Urinary bladder (tissue), 4 donors: ENCODE measurements around the gene JAKMIP3. TPM values are rescaled to one million over a fixed set of nuclear protein-coding genes. Genes with fewer than 3 reads are reported as not detected.

ENCODE experiments used
- DNase-seq: peaks from one replicate; pipeline ENCODE4 v3.0.0-alpha.2; 2015; ENCODE audit errors: extremely low spot score
- H3K27ac ChIP-seq: one replicate; pipeline ENCODE4 v1.5.1; 2013; ENCODE audit warnings: low read depth, mild to moderate bottlenecking, moderate library complexity
- H3K36me3 ChIP-seq: one replicate; pipeline ENCODE4 v1.6.1; 2013; ENCODE audit warnings: mild to moderate bottlenecking, moderate library complexity; ENCODE audit not compliant: insufficient read depth
- H3K4me1 ChIP-seq: one replicate; pipeline ENCODE4 v1.6.1; 2013; ENCODE audit warnings: mild to moderate bottlenecking, moderate library complexity; ENCODE audit not compliant: insufficient read depth
- H3K4me3 ChIP-seq: one replicate; pipeline ENCODE4 v1.5.1; 2013; ENCODE audit warnings: low read depth, low read length
- WGBS: extraction: QIAGEN DNeasy Blood & Tissue Kit; methylation state at CpG from one replicate; pipeline ENCODE4 v1.1.7; 2013; 5-methylcytosine and 5-hydroxymethylcytosine counted together
- polyA plus RNA-seq: library from polyadenylated mRNA; stranded (reverse); fragments of 200-250 nt; gene quantifications from one replicate; pipeline ENCODE4 v1.2.3, GENCODE V29; 2013
- total RNA-seq: library from RNA; depleted of rRNA; stranded (reverse); fragments of >200 nt; gene quantifications from one replicate; pipeline ENCODE4 v1.2.3, GENCODE V29; 2014
- donor health status: healthy with polysubstance abuse.
- donor health status: healthy.

Gene JAKMIP3
- total and polyA plus RNA-seq, 2 donors = 0.37 to 1.5 TPM

DNA sequence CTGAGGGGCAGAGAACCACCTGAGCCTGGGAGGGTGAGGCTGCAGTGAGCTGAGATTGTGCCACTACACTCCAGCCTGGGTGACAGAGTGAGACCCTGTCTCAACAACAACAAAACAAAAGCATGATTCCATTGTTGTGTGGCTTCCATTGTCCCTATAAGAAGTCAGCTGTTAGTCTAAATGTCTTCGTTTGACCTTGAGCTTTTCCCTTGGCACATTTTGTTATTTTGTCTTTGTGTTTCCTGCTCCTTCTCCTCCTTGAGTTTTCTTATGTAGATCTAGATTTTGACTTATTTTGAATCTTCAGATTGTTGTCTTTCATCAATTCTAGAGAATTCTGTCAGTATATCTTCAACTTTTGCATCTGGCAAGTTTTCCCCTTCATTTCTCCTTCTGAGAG, 13.6 kb upstream of the JAKMIP3 start:
- no peaks in the 10 kb centered on the region for H3K36me3 ChIP-seq
- no peak overlapping the region for H3K27ac ChIP-seq
- no peak overlapping the region for H3K4me3 ChIP-seq
- 92% methylated on average over 1 of the region's 1 CpG for WGBS
- no peaks in the 10 kb centered on the region for H3K4me1 ChIP-seq
- DNase-seq = no peak

DNA sequence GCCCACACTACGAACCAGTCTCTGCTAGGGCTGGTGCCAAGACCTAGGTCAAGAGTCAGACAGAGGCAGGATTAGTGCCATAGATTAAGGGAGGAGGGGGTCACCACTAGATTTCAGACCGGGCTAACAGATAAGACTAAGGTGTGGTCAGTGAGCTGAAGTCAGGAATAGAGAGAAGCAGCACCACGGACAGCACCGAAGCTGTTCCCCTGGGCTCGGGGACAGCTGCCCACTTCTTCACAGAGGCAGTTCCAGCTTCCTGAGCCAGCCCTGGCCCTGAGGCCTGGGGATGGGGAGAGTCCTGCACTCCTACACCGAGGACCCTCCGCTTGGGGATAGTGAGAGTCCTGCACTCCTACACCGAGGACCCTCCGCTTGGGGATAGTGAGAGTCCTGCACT, 11.2 kb upstream of the JAKMIP3 start:
- Histone ChIP-seq H3K4me3 (no peak overlapping the region), H3K36me3 (no peaks in the 10 kb centered on the region), H3K4me1 (no peaks in the 10 kb centered on the region), H3K27ac (no peak overlapping the region)
- no peak for DNase-seq
- WGBS = 47% methylated on average over 9 of the region's 9 CpGs

DNA sequence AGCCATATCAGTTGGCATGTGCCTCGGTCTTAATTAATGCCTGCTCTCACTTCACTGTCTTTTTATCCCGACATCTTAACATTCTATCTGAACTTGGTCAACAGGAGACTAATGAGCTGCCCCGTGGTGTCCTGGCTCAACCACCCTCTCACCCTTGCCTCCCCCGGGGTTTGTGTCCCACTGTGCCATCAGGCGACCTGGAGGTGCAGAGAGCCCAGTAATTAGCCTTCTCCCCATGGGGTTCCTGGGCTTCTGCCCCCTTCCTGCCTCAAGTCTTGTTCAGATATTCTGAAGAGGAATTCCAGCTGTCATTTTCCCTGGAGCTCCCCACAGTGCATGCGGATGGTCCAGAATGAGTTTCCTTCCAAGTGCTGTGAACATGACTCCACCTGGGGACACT, 10.1 kb upstream of the JAKMIP3 start:
- no peaks in the 10 kb centered on the region for H3K4me1 ChIP-seq
- no peaks in the 10 kb centered on the region for H3K36me3 ChIP-seq
- DNase-seq = no peak
- H3K27ac ChIP-seq = no peak overlapping the region
- H3K4me3 ChIP-seq = no peak overlapping the region
- WGBS = 75% methylated on average over 6 of the region's 6 CpGs

DNA sequence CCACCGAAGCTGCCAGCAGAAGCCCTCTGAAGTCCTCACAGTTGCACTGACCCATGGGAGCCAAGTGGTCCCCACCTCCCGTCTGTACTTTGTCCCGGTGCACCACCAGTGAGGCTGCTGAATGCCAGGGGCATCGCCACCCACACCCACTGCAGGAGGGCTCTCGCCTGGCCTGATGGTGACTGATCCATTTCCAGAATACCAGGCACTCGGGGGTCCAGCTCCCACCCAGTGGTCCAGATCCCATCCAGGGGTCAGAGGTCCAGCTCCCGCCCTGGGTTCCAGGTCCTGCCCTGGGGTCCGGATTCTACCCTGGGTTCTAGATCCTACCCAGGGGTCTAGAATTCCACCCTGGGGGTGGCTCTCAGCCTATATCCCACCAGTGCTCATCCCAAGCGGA, 9.1 kb upstream of the JAKMIP3 start:
- Histone ChIP-seq H3K36me3 (no peaks in the 10 kb centered on the region), H3K4me1 (no peaks in the 10 kb centered on the region), H3K4me3 (no peak overlapping the region), H3K27ac (no peak overlapping the region)
- no peak for DNase-seq
- WGBS = 93% methylated on average over 9 of the region's 9 CpGs

DNA sequence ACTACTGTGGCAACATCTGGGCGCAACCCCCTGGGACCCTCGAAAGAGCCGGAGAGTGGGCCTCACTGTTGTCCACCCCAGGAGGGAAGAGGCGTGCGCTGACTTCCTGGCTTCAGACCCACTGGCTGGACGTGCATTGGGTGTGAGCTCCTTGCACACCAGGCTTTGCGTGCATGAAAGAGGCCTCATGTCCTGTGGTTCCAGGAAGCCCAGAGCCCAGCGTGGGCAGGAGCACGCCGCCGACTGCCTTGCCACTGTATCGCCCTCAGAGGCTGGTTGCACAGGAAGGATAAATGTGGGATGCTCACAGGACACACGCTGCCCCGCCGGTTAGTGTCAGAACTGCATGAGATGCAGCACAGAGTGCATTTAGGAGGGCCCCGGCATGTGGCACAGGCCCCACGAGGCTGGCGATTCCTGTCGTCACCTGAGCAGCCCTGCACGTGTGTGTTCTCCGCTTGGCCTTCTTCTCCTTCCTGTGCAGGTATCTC, 8.5 kb upstream of the JAKMIP3 start:
- no peak for DNase-seq
- Histone ChIP-seq H3K4me1 (no peaks in the 10 kb centered on the region), H3K27ac (no peak overlapping the region), H3K4me3 (no peak overlapping the region), H3K36me3 (no peaks in the 10 kb centered on the region)
- 85% methylated on average over 21 of the region's 21 CpGs for WGBS

DNA sequence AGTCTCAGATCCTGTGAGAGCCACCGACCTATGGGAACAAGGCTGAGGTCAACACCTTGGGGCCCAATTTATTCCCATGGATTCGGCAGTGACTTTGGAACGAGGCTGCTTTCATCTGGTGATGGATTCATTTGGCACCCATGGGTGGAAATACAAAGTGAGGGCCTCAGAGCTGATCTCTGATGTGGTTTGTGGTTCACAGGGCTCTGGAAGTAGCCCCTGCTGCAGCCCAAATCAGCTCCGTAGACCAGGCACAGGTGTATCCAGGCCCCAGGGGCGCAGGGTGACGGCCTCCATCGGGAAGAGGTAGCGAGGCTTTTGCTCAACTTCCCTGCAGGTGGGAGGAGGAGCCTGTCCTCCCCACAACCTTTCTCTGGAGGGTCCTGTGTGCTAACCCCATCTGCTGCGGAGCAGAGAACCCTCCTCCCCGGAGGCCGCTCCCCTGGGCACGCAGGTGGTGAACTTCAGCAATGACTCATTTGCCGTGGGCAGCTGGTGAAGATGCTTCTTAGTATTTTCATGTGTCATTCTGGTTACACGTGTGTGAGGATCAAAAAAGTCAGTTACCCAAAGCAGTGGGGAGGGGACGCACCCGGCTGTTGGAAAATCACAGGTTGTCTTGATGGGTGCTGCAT, 7.5 kb upstream of the JAKMIP3 start:
- 82% methylated on average over 16 of the region's 16 CpGs for WGBS
- no peak overlapping the region for H3K4me3 ChIP-seq
- no peaks in the 10 kb centered on the region for H3K4me1 ChIP-seq
- no peaks in the 10 kb centered on the region for H3K36me3 ChIP-seq
- H3K27ac ChIP-seq = no peak overlapping the region
- DNase-seq = no peak

DNA sequence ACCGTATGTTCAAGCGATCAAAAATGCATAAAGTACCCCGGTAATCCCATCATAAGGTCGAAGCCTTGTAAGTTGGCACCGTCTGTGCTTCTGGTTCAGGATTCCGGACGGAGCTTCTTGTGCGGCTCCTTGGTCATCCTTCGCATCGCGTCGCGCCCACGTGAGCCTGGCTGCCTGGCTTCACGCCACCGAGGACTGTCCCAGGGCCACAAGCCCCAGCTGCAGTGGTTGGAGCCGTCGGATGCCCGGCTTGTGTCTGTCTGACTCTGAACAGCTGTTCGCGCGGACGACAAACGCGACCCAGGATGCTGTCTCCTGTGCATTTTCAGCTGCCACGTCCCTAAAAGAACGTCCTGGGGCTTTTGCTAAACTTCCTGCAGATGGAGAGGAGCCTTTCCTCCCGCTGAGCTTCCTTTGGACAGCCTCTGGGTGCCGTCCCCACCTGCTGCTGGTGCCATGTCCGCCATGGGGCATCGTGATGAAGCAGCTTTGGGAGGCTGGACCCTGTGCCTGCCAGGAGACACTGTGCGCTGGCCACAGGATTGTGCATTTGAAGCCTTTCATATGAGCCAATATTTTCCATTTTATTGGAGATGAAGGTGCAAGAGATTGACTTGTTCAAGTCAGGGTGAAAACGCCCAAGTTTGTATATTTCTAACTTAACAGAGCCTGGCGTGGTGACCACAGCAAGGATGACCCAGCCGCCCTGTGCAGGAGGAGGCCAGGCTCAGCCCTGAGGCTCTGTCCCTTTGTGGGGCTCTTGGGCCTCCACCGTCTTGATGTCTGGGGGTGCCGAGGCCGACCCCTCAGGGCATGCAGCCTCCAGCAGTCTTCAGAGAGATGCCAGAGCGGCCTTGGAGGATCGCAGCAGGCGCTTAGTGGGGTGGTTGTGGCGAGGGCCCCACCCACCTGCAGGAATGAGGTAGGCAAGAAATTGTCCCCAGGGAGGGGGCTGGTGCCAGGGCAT, 6.7 kb upstream of the JAKMIP3 start:
- no peak for DNase-seq
- Histone ChIP-seq H3K4me3 (no peak overlapping the region), H3K36me3 (no peaks in the 10 kb centered on the region), H3K27ac (no peak overlapping the region), H3K4me1 (no peaks in the 10 kb centered on the region)
- WGBS = 81% methylated on average over 42 of the region's 42 CpGs

DNA sequence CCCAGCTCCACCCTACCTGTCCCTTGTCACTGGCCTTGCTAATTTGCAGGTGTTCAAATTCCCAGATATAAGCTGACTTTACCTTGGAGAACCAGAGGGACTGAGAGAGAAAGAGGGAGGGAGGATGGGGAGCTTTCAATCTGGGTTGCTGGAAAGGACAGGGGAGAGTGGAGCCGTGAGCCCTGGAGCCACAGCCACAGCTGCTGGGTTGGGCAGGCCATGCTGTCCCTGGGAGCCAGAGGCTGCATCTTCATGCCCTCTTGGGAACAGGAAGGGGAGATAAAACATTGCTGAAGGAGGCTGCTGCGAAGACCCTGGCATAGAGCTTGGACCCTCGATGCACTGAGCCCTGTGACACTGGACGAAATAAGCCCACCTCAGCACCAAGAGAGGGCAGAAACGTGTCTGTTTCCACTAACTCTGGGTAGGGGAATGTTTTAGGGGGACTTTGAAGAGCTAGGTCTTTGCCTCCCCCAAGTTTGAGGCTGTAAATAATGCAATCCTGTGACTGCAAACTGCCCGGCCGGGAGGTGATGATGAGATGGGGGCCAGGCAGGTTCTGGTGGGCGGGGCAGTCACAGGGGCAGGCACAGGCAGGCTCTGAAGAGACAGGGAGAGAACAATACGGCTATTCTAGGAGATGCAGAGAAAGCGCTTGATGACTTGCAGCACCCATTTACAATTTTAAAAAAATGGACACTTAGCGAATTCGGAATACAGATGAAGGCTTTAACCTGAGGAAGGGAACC, 5.8 kb upstream of the JAKMIP3 start:
- H3K27ac ChIP-seq = no peak overlapping the region
- H3K36me3 ChIP-seq = no peaks in the 10 kb centered on the region
- DNase-seq = no peak
- H3K4me1 ChIP-seq = no peaks in the 10 kb centered on the region
- WGBS = 45% methylated on average over 12 of the region's 12 CpGs
- no peak overlapping the region for H3K4me3 ChIP-seq

DNA sequence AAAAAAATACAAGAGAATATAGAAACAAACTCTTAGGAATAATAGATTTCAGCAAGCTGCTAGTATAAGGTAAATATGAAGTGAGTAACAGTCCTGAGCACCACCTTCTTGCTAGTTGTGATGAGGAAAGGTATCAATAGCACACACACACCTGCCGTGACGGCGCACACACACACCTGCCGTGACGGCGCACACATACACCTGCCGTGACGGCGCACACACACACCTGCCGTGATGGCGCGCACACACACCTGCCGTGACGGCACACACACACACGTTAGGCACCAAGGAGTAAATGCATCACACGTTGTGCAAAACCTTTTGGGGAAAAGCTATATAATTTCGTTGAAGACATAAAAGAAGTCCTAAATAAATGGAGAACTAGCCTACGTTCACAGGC, 4.7 kb upstream of the JAKMIP3 start:
- Histone ChIP-seq H3K27ac (no peak overlapping the region), H3K4me1 (no peaks in the 10 kb centered on the region), H3K4me3 (no peak overlapping the region), H3K36me3 (no peaks in the 10 kb centered on the region)
- no peak for DNase-seq
- WGBS = 95% methylated on average over 18 of the region's 18 CpGs

DNA sequence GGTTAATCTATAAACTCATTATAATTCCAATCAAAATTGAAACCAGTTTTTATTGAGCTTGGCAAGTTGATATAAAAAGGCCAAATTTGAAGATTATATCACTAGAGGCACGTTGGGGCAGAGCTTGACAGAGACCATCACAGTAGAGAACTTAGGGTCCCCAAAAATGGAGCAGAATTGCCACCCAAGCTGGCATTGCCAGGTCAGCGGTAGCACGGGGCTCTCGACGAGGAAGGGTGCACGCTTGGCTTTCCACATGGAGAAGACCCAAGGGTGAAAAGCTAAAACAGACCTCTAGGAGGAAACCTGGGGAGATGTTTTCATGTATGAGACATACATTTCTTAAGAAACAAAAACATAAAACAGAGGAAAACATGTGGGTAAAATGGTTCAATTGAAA, 4.3 kb upstream of the JAKMIP3 start:
- H3K27ac ChIP-seq = no peak overlapping the region
- H3K4me1 ChIP-seq = no peaks in the 10 kb centered on the region
- H3K4me3 ChIP-seq = no peak overlapping the region
- no peaks in the 10 kb centered on the region for H3K36me3 ChIP-seq
- 86% methylated on average over 6 of the region's 6 CpGs for WGBS
- no peak for DNase-seq

DNA sequence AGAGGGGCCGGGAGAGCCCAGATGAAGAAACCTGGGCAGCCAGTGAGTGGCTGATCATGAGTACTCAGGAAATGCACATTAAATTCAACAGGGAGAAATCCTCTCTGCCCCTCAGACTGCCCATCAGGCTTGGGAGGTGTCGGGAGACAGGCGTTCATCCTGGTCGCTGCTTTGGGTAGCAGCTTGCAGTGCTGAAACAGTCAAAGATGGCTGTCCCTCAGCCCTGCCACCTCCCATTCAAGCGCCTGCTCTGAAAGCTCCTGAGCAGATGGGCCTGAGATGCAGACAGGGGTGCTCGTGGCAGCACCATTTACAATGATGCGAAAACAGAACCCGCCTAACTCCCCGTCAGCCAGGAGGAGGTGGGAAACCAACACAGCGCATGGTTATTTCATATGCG, 3.6 kb upstream of the JAKMIP3 start:
- WGBS = 70% methylated on average over 11 of the region's 11 CpGs

DNA sequence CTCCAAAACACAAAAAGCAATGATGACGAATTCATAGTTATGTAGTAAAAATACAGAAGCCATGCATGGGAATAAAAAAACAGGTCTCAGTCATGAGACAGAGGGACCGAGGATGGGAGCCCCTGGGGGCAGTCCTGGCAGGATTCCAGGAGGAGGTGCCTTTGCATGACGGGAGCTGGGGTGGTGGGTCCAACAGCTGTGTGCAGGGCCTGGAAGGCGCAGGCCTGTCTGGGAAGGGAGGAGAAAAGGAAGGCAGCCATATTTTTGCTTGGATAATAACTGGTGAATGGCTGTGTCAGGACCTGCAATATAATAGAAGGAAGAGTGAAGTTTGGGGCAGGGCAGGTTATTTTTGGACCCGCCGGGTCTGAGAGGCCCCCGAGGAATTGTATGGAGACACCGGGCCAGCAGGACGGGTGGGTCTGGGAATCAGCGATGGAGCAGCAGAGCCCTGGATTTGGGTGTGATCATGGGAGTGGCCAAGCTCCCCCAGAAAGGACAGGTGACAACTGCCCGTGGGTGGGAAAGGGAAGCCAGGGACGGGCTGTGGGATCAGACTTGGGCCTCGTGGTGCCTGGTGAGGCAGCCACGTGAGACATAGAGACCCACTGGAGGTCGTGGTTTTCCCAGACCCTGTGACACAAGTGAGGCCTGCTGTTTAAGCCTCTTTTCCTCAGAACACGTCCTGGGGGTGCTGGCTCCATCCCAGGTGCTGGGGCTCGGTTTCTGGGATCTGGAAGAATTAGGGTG, 2.9 kb upstream of the JAKMIP3 start:
- Histone ChIP-seq H3K27ac (no peak overlapping the region), H3K4me1 (no peaks in the 10 kb centered on the region), H3K36me3 (no peaks in the 10 kb centered on the region), H3K4me3 (no peak overlapping the region)
- DNase-seq = no peak
- 74% methylated on average over 17 of the region's 17 CpGs for WGBS

More for the DNA sequence above, 3.6 kb upstream of the JAKMIP3 start:
- no peak for DNase-seq
- Histone ChIP-seq H3K36me3 (no peaks in the 10 kb centered on the region), H3K4me3 (no peak overlapping the region), H3K27ac (no peak overlapping the region), H3K4me1 (no peaks in the 10 kb centered on the region)

DNA sequence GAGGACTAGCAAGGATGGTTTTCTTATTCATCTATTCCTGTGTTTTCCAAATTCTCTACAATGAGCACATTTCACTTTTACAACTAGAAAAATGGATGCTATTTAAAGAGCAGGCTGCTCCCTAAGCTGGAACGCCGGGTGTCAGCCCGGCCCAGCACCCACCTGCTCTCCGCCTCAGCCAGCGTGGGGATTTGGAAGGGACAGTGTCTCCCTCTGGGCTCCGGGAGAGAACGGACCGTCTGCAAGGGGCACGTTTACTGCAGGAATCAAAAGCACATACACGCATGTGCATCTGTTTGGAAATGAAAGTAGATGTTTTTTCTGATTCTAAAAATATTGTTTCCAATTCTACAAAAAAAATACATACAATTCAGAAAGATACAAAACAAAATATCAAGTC, 2.3 kb upstream of the JAKMIP3 start:
- Histone ChIP-seq H3K27ac (no peak overlapping the region), H3K4me1 (no peaks in the 10 kb centered on the region), H3K36me3 (no peaks in the 10 kb centered on the region), H3K4me3 (no peak overlapping the region)
- 89% methylated on average over 10 of the region's 10 CpGs for WGBS
- no peak for DNase-seq
